HG03558 (cell line): Measurements from ENCODE around the gene ANKRD13A.

ENCODE experiments used
- ATAC-seq: cut with Tn5 transposase; IDR thresholded peaks from one replicate; pipeline ENCODE4 v1.9.1; 2021; ENCODE audit warnings: moderate number of reproducible peaks; ENCODE audit not compliant: unreplicated experiment; ENCODE audit errors: extremely low read depth

ANKRD13A gene

DNA sequence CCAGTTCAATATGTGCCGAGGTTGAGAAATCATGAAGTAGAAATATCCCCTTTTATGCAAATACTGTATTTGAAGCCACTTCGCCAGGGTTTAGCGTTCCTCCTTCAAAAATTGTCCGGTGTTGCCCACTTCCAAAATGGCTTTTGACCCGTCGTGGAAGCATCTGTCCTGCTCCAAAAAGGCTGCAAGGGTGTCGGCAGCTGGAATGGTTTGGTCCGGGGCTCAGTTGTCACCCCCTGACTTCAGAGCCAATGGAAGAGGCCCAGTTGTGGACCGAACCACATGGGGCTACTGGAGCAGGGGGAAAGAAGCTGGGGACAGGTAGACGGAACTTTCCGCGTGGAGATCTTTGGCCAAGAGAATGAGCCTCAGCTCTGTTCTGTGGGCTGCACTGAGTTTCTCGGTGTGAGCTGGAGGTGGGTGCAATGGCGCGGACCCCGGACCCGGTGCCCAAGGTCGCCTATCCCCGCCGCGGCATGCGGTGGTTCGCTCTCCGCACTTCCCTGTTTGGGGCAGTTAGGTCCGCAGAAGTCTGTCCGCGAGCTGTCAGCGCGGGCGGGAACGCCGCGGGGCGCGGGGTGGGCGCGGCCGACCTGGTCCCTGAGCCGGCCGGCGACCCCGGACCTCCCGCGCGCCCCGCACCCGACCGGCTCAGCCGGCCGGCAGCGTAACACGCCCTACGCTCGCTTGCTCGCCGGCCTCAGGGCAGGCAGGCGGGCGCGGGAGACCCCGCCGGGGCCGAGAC lies at the start of gene ANKRD13A:
Gene ANKRD13A (plus strand): TSS at position 527 of the 745 bp plus-strand sequence. CDS start 259 bp downstream, outside the sequence.
- no peak for ATAC-seq

DNA sequence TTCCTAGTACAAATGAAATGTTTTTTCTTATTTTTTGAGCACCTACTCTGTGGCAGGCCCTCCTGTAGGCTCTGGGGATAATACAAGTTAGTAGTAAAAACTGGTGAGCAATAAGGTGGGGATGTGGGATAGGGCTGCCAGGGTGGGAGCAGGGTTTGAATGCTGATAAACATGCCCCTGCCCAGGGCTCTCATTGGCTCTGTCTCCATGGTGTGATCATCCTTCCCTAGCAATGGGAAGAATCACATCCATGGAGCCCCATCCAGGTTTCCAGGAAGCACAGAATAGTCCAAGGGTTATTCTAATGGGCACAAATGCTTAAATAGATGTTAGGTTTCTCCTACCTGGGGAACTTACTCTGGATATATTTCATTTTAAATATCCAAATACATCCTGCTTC lies 48.6 kb upstream of the ANKRD13A start:
- no peak for ATAC-seq

DNA sequence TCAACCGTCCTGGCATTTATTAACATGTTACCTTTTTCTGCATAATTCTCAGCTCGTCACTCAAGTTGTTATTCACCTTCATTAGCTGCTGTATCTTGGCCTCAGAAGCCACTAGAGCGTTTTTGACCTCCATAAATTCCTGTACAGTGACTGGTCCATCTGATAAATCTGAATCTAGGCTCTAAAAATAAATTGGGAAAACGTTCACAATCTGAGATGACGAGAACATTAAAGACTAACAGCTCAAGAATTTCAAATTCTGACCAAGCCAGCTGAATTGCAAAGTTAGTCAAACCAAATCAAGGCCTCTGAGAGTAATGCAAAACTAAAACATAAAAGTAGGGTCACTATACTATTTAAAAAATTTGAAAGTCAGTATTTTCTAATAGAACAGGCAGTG lies 48.1 kb upstream of the ANKRD13A start:
- no peak for ATAC-seq

- no peak for ATAC-seq
Observed at GRCh38 chr12:109951751-109952150, 47.5 kb upstream of the ANKRD13A start.

DNA sequence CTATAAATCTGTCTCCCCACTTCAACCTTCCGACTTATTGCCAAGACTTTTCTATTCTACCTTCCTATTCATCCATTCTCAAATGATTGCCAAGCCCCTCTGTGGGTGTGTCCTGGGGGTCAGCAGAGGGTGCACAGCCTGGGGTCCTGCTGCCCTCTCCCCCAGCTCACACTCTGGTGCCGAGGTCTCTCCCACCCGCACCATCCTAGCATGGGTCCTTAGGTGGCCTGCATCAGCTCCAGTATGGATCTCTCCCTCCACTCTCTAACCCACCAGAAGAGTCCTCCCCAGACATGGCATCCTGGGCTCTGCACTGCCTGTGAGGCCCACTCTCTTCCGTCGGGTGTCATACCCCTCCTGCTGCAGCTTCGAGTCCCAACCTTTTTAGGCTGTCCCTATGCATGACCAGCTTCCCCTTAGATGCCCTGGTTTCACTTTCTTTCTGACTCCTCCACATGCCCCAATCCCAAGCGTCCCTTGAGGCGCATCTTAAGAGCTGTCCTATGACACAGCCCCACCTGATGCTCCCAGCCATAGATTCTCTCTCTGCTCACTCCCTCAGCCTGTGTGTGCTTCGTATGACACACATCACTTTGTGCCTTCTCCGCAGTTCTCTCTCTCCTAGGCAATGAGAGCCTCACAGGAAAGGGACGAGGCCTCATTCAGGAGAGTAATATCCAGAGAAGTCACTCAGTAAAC lies 46.9 kb upstream of the ANKRD13A start:
- no peak for ATAC-seq

GRCh38 chr12:109952873-109953272 lies 46.4 kb upstream of the ANKRD13A start:
- no peak for ATAC-seq

- no peak for ATAC-seq
Observed at GRCh38 chr12:109953656-109954055, 45.6 kb upstream of the ANKRD13A start.

GRCh38 chr12:109958374-109958773 lies 40.9 kb upstream of the ANKRD13A start:
- ATAC-seq = no peak

- ATAC-seq = no peak
Observed at GRCh38 chr12:109959411-109960093, 39.7 kb upstream of the ANKRD13A start.

DNA sequence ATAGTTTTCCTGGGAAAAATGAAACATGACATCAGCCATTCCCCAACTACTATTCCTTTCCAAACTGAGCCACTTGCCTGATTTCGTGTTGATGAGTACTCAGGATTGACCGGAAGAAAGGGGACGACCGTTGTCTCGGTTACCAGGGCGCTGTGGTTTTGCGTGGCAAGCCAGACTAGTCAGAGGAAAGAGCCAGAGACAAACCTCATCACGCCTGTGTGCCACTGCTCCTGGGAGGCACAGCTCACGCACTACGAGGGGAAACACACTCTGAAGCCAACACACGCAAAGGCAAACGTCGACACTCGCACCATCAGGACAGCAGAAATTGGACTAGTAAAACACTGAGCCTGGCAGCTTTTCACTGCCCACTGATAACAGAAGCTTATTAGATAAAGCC lies 38.0 kb upstream of the ANKRD13A start:
- no peak for ATAC-seq

GRCh38 chr12:109961612-109962011 lies 37.6 kb upstream of the ANKRD13A start:
- no peak for ATAC-seq

- no peak for ATAC-seq
Observed at GRCh38 chr12:109962398-109962797, 36.8 kb upstream of the ANKRD13A start.

DNA sequence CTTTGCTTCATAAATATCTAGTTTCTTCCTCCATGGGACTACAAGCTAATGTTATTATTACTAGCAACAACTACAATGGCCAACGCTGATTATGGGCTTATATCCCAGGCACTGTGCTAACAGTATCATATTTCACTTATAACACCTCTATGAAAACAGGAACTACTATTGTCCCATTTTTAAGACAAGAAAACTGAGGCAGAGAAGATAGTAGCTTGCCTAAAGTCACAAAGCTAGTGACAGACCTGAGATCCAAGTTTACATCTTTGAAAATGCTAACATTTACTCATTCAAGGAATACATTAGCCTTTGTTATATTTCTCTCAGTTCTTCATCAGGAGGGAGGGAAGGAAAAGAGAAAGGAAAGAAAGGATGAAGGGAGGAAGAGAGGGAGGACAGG lies 35.9 kb upstream of the ANKRD13A start:
- no peak for ATAC-seq

DNA sequence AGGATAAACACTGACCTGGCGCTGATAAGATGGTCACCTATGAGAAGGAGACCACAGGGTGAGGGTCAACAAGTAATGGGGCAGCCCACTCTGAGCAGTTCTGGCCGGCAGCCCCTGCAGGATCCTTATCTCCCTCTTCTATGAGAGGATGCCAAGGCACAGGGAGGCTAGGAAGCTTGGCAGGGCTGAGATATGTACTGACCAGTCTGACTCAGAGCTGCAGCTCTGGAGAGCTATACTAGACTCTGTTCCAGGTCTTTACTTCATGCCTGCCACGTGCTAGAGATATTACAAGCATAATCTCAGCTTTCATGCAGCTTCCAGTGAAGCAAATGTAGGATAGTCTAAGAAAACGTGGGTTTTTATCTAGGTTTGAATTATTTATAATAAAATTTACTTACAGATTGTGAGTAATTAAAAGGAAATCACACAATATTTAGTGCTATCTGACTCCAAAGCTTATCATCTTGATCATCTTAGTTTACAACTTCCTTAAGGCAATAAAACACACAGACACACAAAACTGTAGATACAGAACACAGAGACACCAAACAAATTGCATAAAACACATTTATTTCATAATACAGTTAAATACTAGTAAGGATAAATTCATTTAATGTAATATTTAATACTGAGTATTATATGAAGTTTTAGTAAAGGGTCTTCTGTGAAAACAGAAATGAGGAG lies 35.3 kb upstream of the ANKRD13A start:
- ATAC-seq = no peak

GRCh38 chr12:109966546-109966945 lies 32.7 kb upstream of the ANKRD13A start:
- ATAC-seq = no peak

DNA sequence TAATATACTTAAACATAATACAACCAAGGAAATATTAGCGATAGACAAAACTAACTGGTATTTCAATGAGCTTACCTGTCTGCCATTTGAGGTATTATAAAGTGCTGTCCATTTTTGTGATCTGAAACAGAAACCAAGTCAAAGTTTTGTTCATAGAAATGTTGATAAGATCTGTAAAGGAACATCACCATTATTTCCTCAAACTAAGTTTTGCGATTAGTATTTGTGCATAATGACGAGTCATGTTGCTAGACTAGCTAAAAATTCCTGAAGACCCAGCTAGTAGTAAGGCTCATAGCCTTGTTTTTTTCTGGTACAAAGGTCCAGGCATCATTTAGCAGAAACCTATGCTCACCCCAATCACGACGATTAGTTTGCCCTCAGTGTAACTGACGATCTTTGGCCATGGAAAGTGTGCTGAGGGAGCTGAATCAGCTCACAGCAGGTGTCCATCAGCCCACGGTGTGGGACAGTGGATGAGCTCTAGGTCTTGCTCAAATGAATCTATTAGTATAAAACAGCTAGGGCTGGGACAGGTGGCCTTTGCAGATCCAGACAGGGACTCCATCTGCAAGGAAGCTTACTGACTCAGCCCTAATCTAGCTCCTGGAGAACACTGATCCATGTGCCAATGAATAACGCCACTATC lies 31.7 kb upstream of the ANKRD13A start:
- ATAC-seq = no peak

DNA sequence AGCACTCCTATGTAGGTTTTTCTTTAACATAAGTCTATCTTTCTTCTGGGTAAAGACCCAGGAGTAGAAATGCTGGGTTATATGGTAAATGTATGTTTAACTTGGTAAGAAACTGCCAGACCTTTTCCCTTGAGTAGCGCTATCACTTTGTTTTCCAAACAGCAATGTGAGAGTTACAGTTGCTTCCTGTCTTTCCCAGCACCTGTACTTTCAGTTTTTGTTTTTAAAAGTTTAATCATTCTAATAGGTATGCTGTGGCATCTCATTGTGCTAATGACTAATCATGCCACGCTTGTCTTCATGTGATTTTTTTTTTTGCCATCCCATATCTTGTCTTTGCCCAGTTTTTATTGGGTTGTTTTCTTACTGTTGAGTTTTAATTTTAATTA lies 31.2 kb upstream of the ANKRD13A start:
- no peak for ATAC-seq

DNA sequence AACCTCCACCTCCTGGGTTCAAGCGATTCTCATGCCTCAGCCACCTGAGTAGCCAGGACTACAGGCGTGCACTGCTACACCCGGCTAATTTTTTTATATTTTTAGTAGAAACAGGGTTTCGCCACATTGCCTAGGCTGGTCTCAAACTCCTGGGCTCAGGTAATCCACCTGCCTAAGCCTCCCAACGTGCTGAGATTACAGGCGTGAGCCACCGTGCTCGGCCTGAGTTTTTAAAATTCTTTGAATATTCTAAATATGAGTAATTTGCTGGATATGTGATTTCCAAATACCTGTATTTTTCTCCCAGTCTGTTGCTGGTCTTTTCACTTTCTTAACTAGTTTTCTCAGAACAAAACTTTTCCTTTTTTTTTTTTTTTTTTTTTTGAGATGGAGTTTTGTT lies 30.4 kb upstream of the ANKRD13A start:
- no peak for ATAC-seq

GRCh38 chr12:109972821-109973220 lies 26.4 kb upstream of the ANKRD13A start:
- no peak for ATAC-seq

DNA sequence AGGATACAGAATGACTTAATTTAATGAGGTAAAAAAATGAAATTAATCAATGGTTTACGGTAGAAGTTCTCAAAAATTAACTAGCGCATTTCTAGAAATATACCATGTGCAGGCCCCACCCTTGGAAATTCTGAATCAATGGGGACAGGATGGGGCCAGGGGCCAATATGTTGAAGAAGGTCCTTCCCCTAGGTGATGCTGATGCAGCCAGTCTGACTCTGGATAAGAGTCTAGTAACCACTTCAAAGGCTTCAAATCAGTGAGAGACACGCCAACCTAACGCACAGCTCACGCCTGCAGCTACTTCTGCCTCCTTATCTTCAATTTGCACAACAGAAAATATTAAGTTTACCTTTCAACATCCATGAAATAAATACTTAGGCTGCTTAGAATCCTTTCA lies 17.9 kb upstream of the ANKRD13A start:
- no peak for ATAC-seq
